H9 (cell line): ENCODE results near the gene SLC25A24. TPM values are rescaled to one million over a fixed set of nuclear protein-coding genes. Genes with fewer than 3 reads are reported as not detected.

Experiments used
- DNase-seq: peaks from one replicate; pipeline ENCODE4 v3.0.0-alpha.2; 2017
- H2AFZ ChIP-seq: one replicate; pipeline ENCODE4 v1.6.1; 2013; ENCODE audit warnings: mild to moderate bottlenecking, low read length, control low read depth, moderate library complexity
- H2AK5ac ChIP-seq: 2 replicates; pipeline ENCODE4 v1.6.1; 2013; ENCODE audit warnings: low read length, control low read depth, mixed read lengths; ENCODE audit not compliant: insufficient read length
- H2BK120ac ChIP-seq: one replicate; pipeline ENCODE4 v1.6.1; 2013; ENCODE audit warnings: low read depth, mild to moderate bottlenecking, low read length, control low read depth, inconsistent platforms; ENCODE audit not compliant: poor library complexity, severe bottlenecking
- H2BK12ac ChIP-seq: 2 replicates; pipeline ENCODE4 v1.6.1; 2013; ENCODE audit warnings: low read length, control low read depth, mixed read lengths, low read depth; ENCODE audit not compliant: insufficient read length
- H2BK15ac ChIP-seq: 2 replicates; pipeline ENCODE4 v1.6.1; 2013; ENCODE audit warnings: low read depth, low read length, control low read depth
- H2BK20ac ChIP-seq: one replicate; pipeline ENCODE4 v1.6.1; 2013; ENCODE audit warnings: low read depth, mild to moderate bottlenecking, low read length, control low read depth, inconsistent platforms; ENCODE audit not compliant: poor library complexity, severe bottlenecking
- H2BK5ac ChIP-seq: 2 replicates; pipeline ENCODE4 v1.6.1; 2013; ENCODE audit warnings: low read length, control low read depth, mixed read lengths; ENCODE audit not compliant: insufficient read length
- H3K14ac ChIP-seq: 2 replicates; pipeline ENCODE4 v1.6.1; 2013; ENCODE audit warnings: low read length, control low read depth; ENCODE audit not compliant: insufficient read depth
- H3K18ac ChIP-seq: 2 replicates; pipeline ENCODE4 v1.6.1; 2013; ENCODE audit warnings: low read depth, mild to moderate bottlenecking, mixed read lengths, low read length, control low read depth; ENCODE audit not compliant: insufficient read length
- H3K23ac ChIP-seq: 2 replicates; pipeline ENCODE4 v1.6.1; 2013; ENCODE audit warnings: low read length, control low read depth, mixed read lengths, low read depth; ENCODE audit not compliant: insufficient read length
- H3K23me2 ChIP-seq: 2 replicates; pipeline ENCODE4 v1.6.1; 2013; ENCODE audit warnings: low read depth, mild to moderate bottlenecking, mixed read lengths, low read length, control low read depth; ENCODE audit not compliant: insufficient read length, poor library complexity, severe bottlenecking
- H3K27ac ChIP-seq: 2 replicates; pipeline ENCODE4 v1.5.1; 2013; ENCODE audit warnings: low read length, control low read depth, mixed read lengths, low read depth; ENCODE audit not compliant: insufficient read length
- H3K27me3 ChIP-seq: 2 replicates; pipeline ENCODE4 v1.6.1; 2013; ENCODE audit warnings: low read length, control low read depth, inconsistent platforms; ENCODE audit not compliant: insufficient read depth
- H3K4ac ChIP-seq: 2 replicates; pipeline ENCODE4 v1.6.1; 2013; ENCODE audit warnings: low read depth, mild to moderate bottlenecking, control low read depth, inconsistent platforms, low read length, moderate library complexity
- H3K4me1 ChIP-seq: 2 replicates; pipeline ENCODE4 v1.6.1; 2013; ENCODE audit warnings: low read length, control low read depth, inconsistent platforms; ENCODE audit not compliant: insufficient read depth
- H3K4me2 ChIP-seq: 2 replicates; pipeline ENCODE4 v1.6.1; 2013; ENCODE audit warnings: low read length, control low read depth, mixed read lengths; ENCODE audit not compliant: insufficient read length, insufficient read depth
- H3K56ac ChIP-seq: 2 replicates; pipeline ENCODE4 v1.6.1; 2013; ENCODE audit warnings: low read depth, mild to moderate bottlenecking, mixed read lengths, low read length, control low read depth; ENCODE audit not compliant: insufficient read length
- H3K79me1 ChIP-seq: 2 replicates; pipeline ENCODE4 v1.6.1; 2013; ENCODE audit warnings: low read depth, mild to moderate bottlenecking, moderate library complexity, low read length, control low read depth, inconsistent platforms; ENCODE audit not compliant: insufficient read depth, poor library complexity, severe bottlenecking
- H3K79me2 ChIP-seq: 2 replicates; pipeline ENCODE4 v1.6.1; 2013; ENCODE audit warnings: low read length, control low read depth, inconsistent platforms; ENCODE audit not compliant: insufficient read depth
- H3K9ac ChIP-seq: 2 replicates; pipeline ENCODE4 v1.6.1; 2013; ENCODE audit warnings: low read length, control low read depth, mixed read lengths; ENCODE audit not compliant: insufficient read length; ENCODE audit errors: extremely low read depth
- H3K9me3 ChIP-seq: one replicate; pipeline ENCODE4 v1.6.1; 2013; ENCODE audit warnings: low read depth, low read length, inconsistent platforms; ENCODE audit not compliant: control insufficient read depth
- H3T11ph ChIP-seq: one replicate; pipeline ENCODE4 v1.6.1; 2013; ENCODE audit warnings: mild to moderate bottlenecking, low read length, control low read depth, inconsistent platforms
- H4K20me1 ChIP-seq: one replicate; pipeline ENCODE4 v1.6.1; 2013; ENCODE audit not compliant: control insufficient read depth, insufficient read length, insufficient read depth
- H4K5ac ChIP-seq: 2 replicates; pipeline ENCODE4 v1.6.1; 2013; ENCODE audit warnings: low read depth, mild to moderate bottlenecking, mixed read lengths, low read length, control low read depth; ENCODE audit not compliant: insufficient read length
- H4K8ac ChIP-seq: replicated peaks from 2 replicates; pipeline ENCODE4 v1.6.1; 2013; ENCODE audit warnings: low read length, control low read depth, mixed read lengths, low read depth; ENCODE audit not compliant: insufficient read length
- H4K91ac ChIP-seq: 2 replicates; pipeline ENCODE4 v1.6.1; 2013; ENCODE audit warnings: low read depth, mild to moderate bottlenecking, moderate library complexity, mixed read lengths, low read length, control low read depth; ENCODE audit not compliant: insufficient read length
- H3K27ac Mint-ChIP-seq, 3 experiments: 2 replicates in 2 of 3; 3 replicates in 1 of 3; pipeline ENCODE4 v1.8.0; 2020 to 2021; ENCODE audit warnings: mixed read lengths in 3 of 3, mild to moderate bottlenecking in 1 of 3, moderate library complexity in 1 of 3
- H3K27me3 Mint-ChIP-seq: 2 replicates; pipeline ENCODE4 v1.8.0; 2021; ENCODE audit warnings: low read depth, mild to moderate bottlenecking, moderate library complexity, mixed read lengths
- H3K36me3 Mint-ChIP-seq, 3 experiments: 2 replicates in 2 of 3; 3 replicates in 1 of 3; pipeline ENCODE4 v1.8.0; 2020 to 2021; ENCODE audit warnings: low read depth in 3 of 3, mixed read lengths in 3 of 3; ENCODE audit not compliant: insufficient read depth in 1 of 3
- H3K4me1 Mint-ChIP-seq, 2 experiments: 2 replicates each; pipeline ENCODE4 v1.8.0; 2020; ENCODE audit warnings: mixed read lengths in 2 of 2
- H3K4me3 Mint-ChIP-seq, 2 experiments: 2 replicates in 1 of 2; 3 replicates in 1 of 2; pipeline ENCODE4 v1.8.0; 2020 to 2021; ENCODE audit warnings: mild to moderate bottlenecking in 2 of 2, mixed read lengths in 2 of 2, moderate library complexity in 1 of 2
- H3K9me3 Mint-ChIP-seq, 2 experiments: 2 replicates in 1 of 2; 3 replicates in 1 of 2; pipeline ENCODE4 v1.8.0; 2020; ENCODE audit warnings: mild to moderate bottlenecking in 2 of 2, mixed read lengths in 2 of 2, moderate library complexity in 1 of 2
- WGBS: extraction: QIAGEN DNeasy Blood & Tissue Kit; methylation state at CpG from one replicate; pipeline ENCODE4 v1.1.7; 2013; ENCODE audit warnings: missing lambda C conversion rate, low lambda C conversion rate, mixed read lengths; ENCODE audit not compliant: insufficient read length; ENCODE audit errors: extremely low coverage; 5-methylcytosine and 5-hydroxymethylcytosine counted together
- total RNA-seq: library from RNA; stranded (reverse); gene quantifications from 2 replicates; pipeline ENCODE4 v1.2.1, GENCODE V29; 2021
- TF ChIP-seq, protein P1 (sequence below): fragments of 200-600 bp; sonication (generic); conservative IDR thresholded peaks from 3 replicates; pipeline ENCODE4 v1.8.0; 2021; ENCODE audit warnings: antibody characterized with exemption, mild to moderate bottlenecking

The SLC25A24 gene
- total RNA-seq, 1 experiment from 2014 or later = 35.1 TPM

DNA sequence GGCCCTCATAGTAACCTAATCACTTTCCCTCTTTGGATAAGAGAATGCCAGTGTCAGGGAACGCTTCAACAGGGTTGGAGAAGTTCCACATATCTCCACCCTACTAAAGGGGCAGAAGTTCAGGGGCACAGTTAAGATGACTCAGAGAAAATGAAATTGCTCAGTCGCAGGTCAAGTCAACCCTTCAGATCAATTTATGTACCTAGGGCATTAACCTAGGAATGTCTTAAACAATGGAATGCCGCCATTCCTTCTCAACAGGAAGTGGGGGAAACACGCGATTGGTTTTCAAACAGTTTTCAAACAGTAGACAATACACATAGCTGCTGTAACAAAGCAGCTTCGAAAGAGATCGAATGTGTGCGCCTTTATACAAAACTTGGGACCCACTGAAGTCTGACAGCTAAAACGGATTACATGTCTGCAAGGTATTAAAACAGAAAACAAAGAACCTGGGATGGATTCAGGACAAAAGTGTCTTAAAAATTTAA lies 897 bp downstream of the SLC25A24 start:
- Mint-ChIP-seq H3K36me3 (peaks cover 11 to 28% (median 17%) of the 10 kb centered on the region in 3 experiments; a peak in 5 of 7 replicates), H3K27me3 (peaks cover 10% of the 10 kb centered on the region), H3K27ac (peak overlapping the region in 1 of 3 experiments; percentile 92; a peak in 1 of 7 replicates), H3K9me3 (peaks cover 0 to 5% of the 10 kb centered on the region in 2 experiments; a peak in 1 of 5 replicates), H3K4me1 (peaks cover 20 to 28% of the 10 kb centered on the region in 2 experiments), H3K4me3 (peak overlapping the region; percentile 87 to 89)
- Histone ChIP-seq H2AK5ac (no peak overlapping the region), H2AFZ (no peak overlapping the region), H4K5ac (no peak overlapping the region), H3K18ac (peak overlapping the region; percentile 93), H3K27me3 (0 out of 2 replicates have a peak, but pooled peaks cover 2% of the 10 kb centered on the region), H2BK120ac (no peak overlapping the region), H3K4me1 (peaks cover 7% of the 10 kb centered on the region), H4K20me1 (no peaks in the 10 kb centered on the region), H3K4me2 (peak overlapping the region; percentile 64), H3K79me1 (no peaks in the 10 kb centered on the region), H3K9ac (peak overlapping the region; percentile 68), H2BK5ac (no peak overlapping the region), H3T11ph (no peak overlapping the region), H4K91ac (no peak overlapping the region), H2BK12ac (no peak overlapping the region), H3K56ac (no peak overlapping the region), H3K27ac (no peak overlapping the region), H3K14ac (peak overlapping the region; percentile 50; the same call in 1 of the 2 replicates), H3K4ac (no peak overlapping the region; the same call in 1 of the 2 replicates), H4K8ac (no peak overlapping the region), H2BK15ac (no peak overlapping the region), H2BK20ac (no peak overlapping the region), H3K79me2 (peaks cover 7% of the 10 kb centered on the region; the same call in 1 of the 2 replicates), H3K23me2 (peaks cover 5% of the 10 kb centered on the region), H3K23ac (no peak overlapping the region), H3K9me3 (no peaks in the 10 kb centered on the region)
- TF ChIP-seq, protein P1, sequence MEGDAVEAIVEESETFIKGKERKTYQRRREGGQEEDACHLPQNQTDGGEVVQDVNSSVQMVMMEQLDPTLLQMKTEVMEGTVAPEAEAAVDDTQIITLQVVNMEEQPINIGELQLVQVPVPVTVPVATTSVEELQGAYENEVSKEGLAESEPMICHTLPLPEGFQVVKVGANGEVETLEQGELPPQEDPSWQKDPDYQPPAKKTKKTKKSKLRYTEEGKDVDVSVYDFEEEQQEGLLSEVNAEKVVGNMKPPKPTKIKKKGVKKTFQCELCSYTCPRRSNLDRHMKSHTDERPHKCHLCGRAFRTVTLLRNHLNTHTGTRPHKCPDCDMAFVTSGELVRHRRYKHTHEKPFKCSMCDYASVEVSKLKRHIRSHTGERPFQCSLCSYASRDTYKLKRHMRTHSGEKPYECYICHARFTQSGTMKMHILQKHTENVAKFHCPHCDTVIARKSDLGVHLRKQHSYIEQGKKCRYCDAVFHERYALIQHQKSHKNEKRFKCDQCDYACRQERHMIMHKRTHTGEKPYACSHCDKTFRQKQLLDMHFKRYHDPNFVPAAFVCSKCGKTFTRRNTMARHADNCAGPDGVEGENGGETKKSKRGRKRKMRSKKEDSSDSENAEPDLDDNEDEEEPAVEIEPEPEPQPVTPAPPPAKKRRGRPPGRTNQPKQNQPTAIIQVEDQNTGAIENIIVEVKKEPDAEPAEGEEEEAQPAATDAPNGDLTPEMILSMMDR = no peak
- no CpG with 5 or more reads among the region's 9 CpGs for WGBS
- DNase-seq = no peak
